Stimulated activated naive CD4-positive, alpha-beta T cell (primary cell): ENCODE results near the gene BNIP1.
"Not testable (repeated sequence)": the region's sequence is repeated elsewhere in the genome, so short reads cannot be mapped to it uniquely, and the experiment has no call there.

Experiments
- DNase-seq, 6 experiments: peaks; one replicate each; lab custom pipeline; 2025; lab: John Stamatoyannopoulos, UW

Gene BNIP1

DNA sequence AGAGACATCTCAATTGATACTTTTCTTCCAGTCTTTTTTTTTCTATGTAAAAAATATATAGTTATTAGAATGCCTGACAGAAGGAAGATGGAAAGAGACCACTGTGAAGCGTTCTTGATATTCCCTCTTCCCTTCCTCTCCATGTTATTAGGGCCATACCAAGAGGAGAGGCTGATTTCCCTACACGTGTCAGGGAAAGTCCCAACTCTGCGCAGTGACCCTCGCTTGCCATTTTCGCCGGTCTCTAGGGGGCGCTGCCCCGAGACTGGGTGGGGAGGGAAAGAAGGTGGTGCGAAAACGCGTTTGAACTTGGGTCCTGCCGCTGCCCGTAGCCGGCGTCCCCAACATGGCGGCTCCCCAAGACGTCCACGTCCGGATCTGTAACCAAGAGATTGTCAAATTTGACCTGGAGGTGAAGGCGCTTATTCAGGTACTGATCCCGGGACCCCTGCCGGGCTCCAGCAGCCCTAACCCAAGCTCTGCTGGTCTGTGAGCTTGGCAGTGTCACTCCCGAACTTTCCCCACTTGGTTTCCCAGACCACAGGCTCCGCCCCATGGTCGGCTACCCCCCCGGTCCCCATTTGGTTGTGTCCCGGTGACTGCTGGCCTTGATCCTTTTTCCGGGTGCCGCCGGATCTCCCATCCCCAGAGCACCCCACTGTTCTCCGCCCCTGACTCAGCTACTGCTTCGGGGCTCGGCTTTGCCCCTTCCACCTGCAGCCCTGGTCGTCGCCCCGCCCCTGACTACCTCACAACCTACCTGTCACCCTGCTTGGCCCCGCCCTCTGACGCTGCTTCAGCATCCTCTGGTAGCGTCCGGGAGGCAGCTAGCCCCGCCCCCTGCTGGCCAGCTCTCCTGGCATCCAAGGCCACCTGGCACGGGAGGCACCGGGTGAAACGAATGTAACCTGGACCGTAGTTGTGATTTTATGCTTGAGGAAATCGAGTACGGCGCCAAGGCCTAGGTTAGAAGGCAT lies at the start of gene BNIP1:
Gene BNIP1 (plus strand): TSS at position 332 of the 977 bp plus-strand sequence. CDS start 15 bp downstream, at position 347.
- DNase-seq = peak; percentile 91 to 98 (median 96)

- DNase-seq = no peak
Observed at GRCh38 chr5:173098787-173099186, 45.5 kb upstream of the BNIP1 start.

DNA sequence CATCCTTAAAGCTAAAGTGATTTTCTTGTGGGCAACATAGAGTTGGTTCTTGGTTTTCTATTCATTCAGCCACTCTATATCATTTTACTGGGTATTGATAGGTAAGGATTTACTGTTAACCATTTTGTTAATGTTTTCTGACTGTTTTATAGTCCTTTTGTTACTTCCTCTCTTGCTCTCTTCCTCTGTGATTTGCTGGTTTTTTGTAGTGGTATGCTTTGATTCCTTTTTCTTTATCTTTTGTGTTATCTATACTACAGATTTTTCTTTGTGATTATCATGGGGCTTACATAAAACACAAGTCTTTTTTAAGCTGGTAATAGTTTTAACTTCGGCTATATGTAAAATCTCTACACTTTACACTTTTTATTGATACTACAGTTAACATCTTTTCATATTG lies 44.9 kb upstream of the BNIP1 start:
- peak in 2 of 6 experiments; percentile 31 to 34 for DNase-seq

DNA sequence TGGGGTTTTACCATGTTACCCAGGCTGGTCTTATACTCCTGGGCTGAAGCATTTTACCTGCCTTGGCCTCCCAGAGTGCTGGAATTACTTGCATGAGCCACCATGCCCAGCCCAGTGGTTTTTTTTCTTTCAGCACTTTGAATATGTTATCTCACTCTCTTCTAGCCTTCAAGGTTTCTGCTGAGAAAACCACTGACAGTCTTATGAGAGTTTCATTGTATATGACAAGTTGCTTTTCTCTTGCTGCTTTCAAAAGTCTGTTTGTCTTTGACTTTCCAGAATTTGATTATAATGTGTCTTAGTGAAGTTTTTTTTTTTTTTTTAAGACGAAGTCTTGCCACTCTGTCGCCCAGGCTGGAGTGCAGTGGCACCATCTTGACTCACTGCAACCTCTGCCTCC lies 43.1 kb upstream of the BNIP1 start:
- DNase-seq = no peak

DNA sequence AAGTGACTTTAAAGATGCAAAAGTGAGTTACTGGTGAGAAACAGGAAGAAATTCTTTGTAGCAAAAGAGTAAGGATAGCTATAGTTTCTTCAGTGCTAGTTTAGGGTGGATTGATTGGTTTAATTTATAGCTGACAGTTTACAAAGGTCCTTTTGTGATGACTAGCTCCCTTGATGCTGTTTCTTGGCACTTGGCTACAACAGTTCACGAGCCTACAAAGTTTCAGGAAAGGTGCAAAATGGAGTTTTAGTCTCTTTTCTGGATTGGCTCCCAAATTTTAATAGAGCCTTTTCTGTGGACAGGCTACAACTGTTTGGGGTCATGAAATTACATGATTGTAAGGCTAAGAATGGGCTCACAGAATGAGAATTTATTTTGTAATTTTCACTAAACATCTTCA lies 40.9 kb upstream of the BNIP1 start:
- no peak for DNase-seq

GRCh38 chr5:173108914-173109313 lies 35.4 kb upstream of the BNIP1 start:
- no peak for DNase-seq

- no peak for DNase-seq
Observed at GRCh38 chr5:173114536-173114935, 29.8 kb upstream of the BNIP1 start.

- no peak for DNase-seq
Observed at GRCh38 chr5:173119719-173120118, 24.6 kb upstream of the BNIP1 start.

DNA sequence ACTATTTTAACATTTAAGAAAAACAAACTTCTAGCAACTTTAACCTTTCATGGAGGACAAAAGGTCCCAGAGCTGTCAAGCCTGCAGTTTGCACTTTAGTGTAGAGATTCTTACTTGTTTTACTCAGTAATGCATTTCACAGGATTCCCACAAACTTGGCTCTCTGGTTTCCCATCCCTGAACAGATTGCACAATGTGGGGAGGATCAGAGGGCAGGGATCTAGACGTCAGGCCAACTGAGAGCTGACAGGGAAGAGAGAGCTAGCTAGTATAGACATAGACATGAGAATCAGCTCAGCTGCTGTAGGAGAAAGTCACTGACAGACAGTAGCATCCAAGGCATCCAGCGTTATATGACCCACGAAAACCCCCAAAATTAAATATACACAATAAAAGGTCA lies 20.9 kb upstream of the BNIP1 start:
- no peak for DNase-seq

DNA sequence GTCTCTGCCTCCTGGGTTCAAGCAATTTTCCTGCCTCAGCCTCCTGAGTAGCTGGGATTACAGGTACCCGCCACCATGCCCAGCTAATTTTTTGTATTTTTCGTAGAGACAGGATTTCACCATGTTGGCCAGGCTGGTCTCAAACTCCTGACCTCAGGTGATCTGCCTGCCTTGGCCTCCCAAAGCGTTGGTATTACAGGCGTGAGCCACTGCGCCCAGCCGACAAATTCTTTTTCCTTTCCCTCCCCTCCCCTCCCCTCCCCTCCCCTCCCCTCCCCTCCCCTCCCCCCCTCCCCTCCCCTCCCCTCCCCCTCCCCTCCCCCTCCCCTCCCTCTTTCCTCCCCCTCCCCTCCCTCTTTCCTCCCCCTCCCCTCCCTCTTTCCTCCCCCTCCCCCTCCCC lies 12.2 kb upstream of the BNIP1 start:
- DNase-seq = not testable (repeated sequence)

- DNase-seq = no peak
Observed at GRCh38 chr5:173138707-173139106, 5.6 kb upstream of the BNIP1 start.

- no peak for DNase-seq
Observed at GRCh38 chr5:173139631-173140030, 4.7 kb upstream of the BNIP1 start.

DNA sequence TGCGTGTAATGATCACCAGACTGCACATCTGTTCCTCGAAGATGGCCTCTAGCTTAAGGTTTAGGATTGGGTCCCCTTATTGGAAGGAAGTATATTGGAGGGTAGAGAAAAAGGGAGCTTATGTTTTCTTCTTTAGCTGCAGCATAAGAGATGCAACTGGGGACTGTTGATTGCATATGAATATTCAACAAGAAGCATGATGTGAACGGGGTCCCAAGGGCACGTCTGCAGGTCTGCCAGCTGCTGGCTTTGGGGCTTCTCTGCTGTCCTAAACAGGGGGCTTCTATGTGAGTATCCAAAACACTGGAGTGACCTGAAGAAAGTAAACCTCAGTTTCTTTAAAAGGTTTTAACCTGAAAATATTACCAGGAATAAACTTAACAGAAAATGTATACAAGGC lies 3.6 kb upstream of the BNIP1 start:
- no peak for DNase-seq

DNA sequence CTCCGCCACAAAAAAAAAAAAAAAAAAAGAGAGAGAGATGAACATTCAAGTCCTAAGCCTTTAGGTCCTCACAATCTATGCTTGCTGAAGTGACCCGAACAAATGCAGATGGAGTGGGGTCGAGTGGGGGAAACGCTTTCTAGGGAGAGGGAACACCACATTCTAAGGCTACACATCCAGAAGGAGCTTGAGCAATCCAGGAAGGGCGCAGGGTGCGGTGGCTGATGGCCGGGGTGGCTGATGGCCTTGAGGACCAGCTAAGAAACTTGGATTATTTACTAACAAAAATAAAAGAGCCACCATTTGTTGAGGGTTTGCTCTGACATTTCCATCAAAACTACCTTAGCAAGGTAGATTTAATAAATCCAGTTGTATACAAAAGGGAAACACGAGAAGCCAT lies 764 bp upstream of the BNIP1 start:
- DNase-seq = no peak

- no peak for DNase-seq
Observed at GRCh38 chr5:173148354-173148753, 4.0 kb downstream of the BNIP1 start.

- no peak for DNase-seq
Observed at GRCh38 chr5:173152547-173152946, 8.2 kb downstream of the BNIP1 start.

GRCh38 chr5:173153842-173154241 lies 9.5 kb downstream of the BNIP1 start:
- no peak for DNase-seq

DNA sequence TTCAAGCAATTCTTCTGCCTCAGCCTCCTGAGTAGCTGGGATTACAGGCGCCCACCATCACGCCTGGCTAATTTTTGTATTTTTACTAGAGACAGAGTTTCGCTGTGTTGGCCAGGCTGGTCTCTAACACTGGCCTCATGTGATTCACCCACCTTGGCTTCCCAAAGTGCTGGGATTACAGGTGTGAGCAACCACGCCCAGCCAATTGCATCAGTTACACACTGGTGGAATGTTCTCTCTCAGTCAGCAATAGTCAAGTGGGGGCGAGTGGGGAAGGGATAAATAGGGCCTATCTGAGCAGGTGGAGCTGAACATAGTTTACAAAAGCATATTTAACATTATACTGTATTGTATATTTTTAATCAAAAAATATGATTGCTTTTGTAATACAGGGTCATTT lies 10.3 kb downstream of the BNIP1 start:
- DNase-seq = not testable (repeated sequence)

- DNase-seq = no peak
Observed at GRCh38 chr5:173155912-173156311, 11.6 kb downstream of the BNIP1 start.

DNA sequence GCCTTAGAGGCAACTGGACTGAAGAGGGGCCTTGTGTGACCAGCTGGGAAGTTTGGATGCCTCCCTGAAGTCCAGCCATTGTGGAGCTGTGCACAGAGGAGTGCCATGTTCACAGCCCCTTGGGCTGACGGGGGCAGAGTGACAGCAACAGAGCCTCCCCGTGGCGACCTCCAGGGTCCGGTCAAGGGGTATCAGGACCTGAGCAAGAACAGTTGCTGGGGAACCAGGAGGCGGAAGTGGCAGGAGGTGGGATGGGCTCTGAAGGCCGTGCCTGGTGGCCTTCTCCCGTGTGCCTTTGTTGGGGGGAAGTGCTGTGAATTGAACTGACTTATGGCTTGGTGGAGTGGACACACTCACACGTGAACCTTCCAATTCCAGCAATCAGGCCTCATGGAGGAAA lies 14.0 kb downstream of the BNIP1 start:
- DNase-seq = no peak

DNA sequence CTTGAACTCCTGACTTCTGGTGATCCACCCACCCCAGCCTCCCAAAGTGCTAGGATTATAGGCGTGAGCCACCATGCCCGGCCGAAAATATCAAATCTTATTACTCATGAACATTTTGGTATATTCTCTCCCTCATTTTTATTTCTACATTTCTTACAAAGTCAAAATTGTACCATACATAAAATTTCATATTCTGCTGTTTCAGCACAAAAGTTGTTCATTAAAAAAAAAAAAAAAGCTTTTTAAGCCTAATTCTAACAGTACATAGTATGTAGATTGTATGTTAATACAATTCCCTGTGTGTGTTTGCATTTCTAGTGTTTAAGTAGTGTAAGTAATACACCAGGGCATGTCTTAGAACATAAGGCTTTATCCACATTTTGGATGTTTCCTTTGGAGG lies 14.9 kb downstream of the BNIP1 start:
- DNase-seq = no peak

DNA sequence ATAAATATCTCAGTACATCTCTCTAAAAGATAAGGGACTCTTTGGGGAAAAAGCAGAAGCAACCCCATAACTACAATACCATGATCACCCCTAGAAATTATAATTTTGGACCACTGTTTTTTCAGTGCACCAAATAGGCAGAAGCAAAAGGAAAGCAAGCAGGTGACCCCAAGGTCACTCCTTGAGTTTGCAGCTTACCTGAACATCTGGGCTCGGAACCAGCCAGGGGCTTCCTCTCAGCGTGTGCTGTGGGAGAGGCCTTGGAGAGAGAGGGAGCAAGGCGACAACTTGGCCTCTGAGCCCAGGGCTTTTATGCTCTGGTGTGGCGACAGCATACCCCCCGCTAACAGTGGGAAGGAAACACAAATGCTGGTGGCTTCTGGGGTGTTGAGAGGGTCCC lies 16.8 kb downstream of the BNIP1 start:
- DNase-seq = no peak

GRCh38 chr5:173163219-173163618 lies 18.9 kb downstream of the BNIP1 start:
- no peak for DNase-seq
